CD14-positive monocyte (primary cell): ENCODE measurements around the gene RECK. TPM values are rescaled to one million over a fixed set of nuclear protein-coding genes. Genes with fewer than 3 reads are reported as not detected.

Source experiments
- DNase-seq, 3 donors: peaks; one replicate each; pipeline ENCODE4 v3.0.0-alpha.2; 2011 to 2022
- H2AFZ ChIP-seq: 2 replicates; pipeline ENCODE4 v1.6.0; 2012; ENCODE audit warnings: mild to moderate bottlenecking, low read depth, low read length, inconsistent platforms; ENCODE audit not compliant: insufficient read depth, poor library complexity, severe bottlenecking
- H3K27ac ChIP-seq, 2 donors: 1 replicate in 1 of 2; 2 replicates in 1 of 2; pipeline ENCODE4 v1.5.1; 2012 to 2013; ENCODE audit warnings: low read length in 2 of 2, control low read depth in 1 of 2, inconsistent platforms in 1 of 2, low read depth in 1 of 2, mild to moderate bottlenecking in 1 of 2
- H3K27me3 ChIP-seq, 2 donors: one replicate each; pipeline versions ENCODE4 v1.6.0 to v1.6.1; 2011 to 2013; ENCODE audit warnings: low read length in 2 of 2; ENCODE audit not compliant: control insufficient read depth in 2 of 2, insufficient read depth in 2 of 2
- H3K36me3 ChIP-seq, 2 donors: replicated peaks in 1 of 2; 1 replicate in 1 of 2; 2 replicates in 1 of 2; pipeline versions ENCODE4 v1.5.1 to v1.6.1; 2012 to 2013; ENCODE audit warnings: low read length in 2 of 2, control low read depth in 1 of 2, inconsistent platforms in 1 of 2, mild to moderate bottlenecking in 1 of 2; ENCODE audit not compliant: insufficient read depth in 2 of 2, control insufficient read depth in 1 of 2
- H3K4me1 ChIP-seq, 2 donors: 1 replicate in 1 of 2; 2 replicates in 1 of 2; pipeline versions ENCODE4 v1.5.1 to v1.6.1; 2012 to 2013; ENCODE audit warnings: low read length in 2 of 2, control low read depth in 1 of 2, inconsistent platforms in 1 of 2, mild to moderate bottlenecking in 1 of 2, moderate library complexity in 1 of 2; ENCODE audit not compliant: insufficient read depth in 2 of 2, control insufficient read depth in 1 of 2
- H3K4me2 ChIP-seq: replicated peaks from 2 replicates; pipeline ENCODE3; 2012; ENCODE audit warnings: low read length, moderate library complexity, mild to moderate bottlenecking; ENCODE audit not compliant: poor library complexity, severe bottlenecking; ENCODE audit errors: extremely low read depth
- H3K4me3 ChIP-seq, 3 experiments: fragments of 200-600 bp in 1 of 3; sonication (generic) in 1 of 3; replicated peaks in 1 of 3; 1 replicate in 2 of 3; 2 replicates in 1 of 3; pipeline ENCODE4 v1.5.1; 2011 to 2013; ENCODE audit warnings: low read length in 3 of 3, mild to moderate bottlenecking in 3 of 3, control low read depth in 2 of 3, low read depth in 2 of 3, inconsistent platforms in 1 of 3, moderate library complexity in 1 of 3
- H3K79me2 ChIP-seq: 2 replicates; pipeline ENCODE4 v1.6.0; 2012; ENCODE audit warnings: mild to moderate bottlenecking, control low read depth, inconsistent platforms, low read length, moderate library complexity; ENCODE audit not compliant: insufficient read depth
- H3K9ac ChIP-seq: 2 replicates; pipeline ENCODE4 v1.6.0; 2017; ENCODE audit warnings: low read length, mild to moderate bottlenecking; ENCODE audit not compliant: insufficient read depth, poor library complexity, severe bottlenecking
- H3K9me3 ChIP-seq, 2 donors: replicated peaks in 1 of 2; 1 replicate in 1 of 2; 2 replicates in 1 of 2; pipeline versions ENCODE4 v1.5.1 to v1.6.1; 2012 to 2013; ENCODE audit warnings: low read length in 2 of 2, control low read depth in 1 of 2; ENCODE audit not compliant: control insufficient read depth in 1 of 2, insufficient read depth in 1 of 2
- H4K20me1 ChIP-seq: 2 replicates; pipeline ENCODE4 v1.6.0; 2012; ENCODE audit warnings: mild to moderate bottlenecking, low read length, control low read depth, moderate library complexity; ENCODE audit not compliant: insufficient read depth
- H3K27ac Mint-ChIP-seq, 7 donors: one replicate each; pipeline ENCODE4 v1.8.0; 2020; ENCODE audit warnings: mild to moderate bottlenecking in 7 of 7, mixed read lengths in 7 of 7, moderate library complexity in 6 of 7, inconsistent platforms in 2 of 7
- H3K27me3 Mint-ChIP-seq, 3 donors: one replicate each; pipeline ENCODE4 v1.8.0; 2021 to 2022; ENCODE audit warnings: low read depth in 3 of 3, mild to moderate bottlenecking in 3 of 3, mixed read lengths in 3 of 3, moderate library complexity in 3 of 3, inconsistent platforms in 1 of 3
- H3K36me3 Mint-ChIP-seq, 2 donors: one replicate each; pipeline ENCODE4 v1.8.0; 2020; ENCODE audit warnings: mixed read lengths in 2 of 2, inconsistent platforms in 1 of 2, mild to moderate bottlenecking in 1 of 2
- H3K4me1 Mint-ChIP-seq: one replicate; pipeline ENCODE4 v1.8.0; 2020; ENCODE audit warnings: mild to moderate bottlenecking, mixed read lengths
- H3K4me3 Mint-ChIP-seq, 2 donors: one replicate each; pipeline ENCODE4 v1.8.0; 2020; ENCODE audit warnings: mild to moderate bottlenecking in 2 of 2, mixed read lengths in 2 of 2, moderate library complexity in 1 of 2
- H3K9me3 Mint-ChIP-seq, 7 donors: one replicate each; pipeline ENCODE4 v1.8.0; 2020 to 2022; ENCODE audit warnings: mixed read lengths in 7 of 7, mild to moderate bottlenecking in 6 of 7, moderate library complexity in 6 of 7, inconsistent platforms in 2 of 7
- CTCF ChIP-seq: fragments of 200-600 bp; IDR thresholded peaks from one replicate; pipeline ENCODE4 v1.8.0; 2022; ENCODE audit warnings: antibody characterized with exemption, mild to moderate bottlenecking
- WGBS: methylation state at CpG from one replicate; pipeline ENCODE4 v1.1.5; 2013; ENCODE audit warnings: missing lambda C conversion rate; ENCODE audit not compliant: insufficient coverage; 5-methylcytosine and 5-hydroxymethylcytosine counted together
- intact Hi-C, 2 donors: fragments of 100-400 bp; cut with micrococcal nuclease; formaldehyde crosslinking; loops; one replicate each; pipeline versions ENCODE4 v1.15.0 to v1.15.1; 2023
- polyA plus RNA-seq, 3 donors: library from polyadenylated mRNA; depleted of rRNA in 1 of 3; unstranded in 2 of 3; stranded (reverse) in 1 of 3; fragments of 300-500 nt in 2 of 3; fragments of >200 nt in 1 of 3; fragmentation: Illumina TruSeq in 2 of 3; gene quantifications; 1 replicate in 2 of 3; 2 replicates in 1 of 3; pipeline ENCODE4 v1.2.3, GENCODE V29; 2012 to 2021

The RECK gene
- polyA plus RNA-seq, 3 donors = 5.0 to 5.2 (median 5.1) TPM

GRCh38 chr9:36034234-36034633, 2.5 kb upstream of the RECK start:
- Mint-ChIP-seq H3K36me3 (no peaks in the 10 kb centered on the region), H3K4me1 (peaks cover 34% of the 10 kb centered on the region), H3K27ac (no peak overlapping the region), H3K27me3 (peaks cover 6 to 8% (median 8%) of the 10 kb centered on the region in 3 donors), H3K9me3 (no peaks in the 10 kb centered on the region), H3K4me3 (no peak overlapping the region)
- H3K9ac ChIP-seq = no peak overlapping the region
- no peaks in the 10 kb centered on the region for H3K36me3 ChIP-seq
- no peak overlapping the region for H3K4me3 ChIP-seq
- H4K20me1 ChIP-seq = no peaks in the 10 kb centered on the region
- peaks cover 17% of the 10 kb centered on the region for H3K79me2 ChIP-seq
- no peak overlapping the region for H2AFZ ChIP-seq
- WGBS = no CpG with 5 or more reads among the region's 5 CpGs
- peaks cover 26 to 29% of the 10 kb centered on the region in 2 donors for H3K4me1 ChIP-seq
- no peak for DNase-seq
- H3K4me2 ChIP-seq = no peak overlapping the region
- intact Hi-C loops = loop anchor here (10.0 kb wide), 1 partner anchor 131 kb away; the partner anchor contains the start of gene CCIN (in 2 of the 2)
- H3K9me3 ChIP-seq = no peaks in the 10 kb centered on the region
- no peak for TF ChIP-seq CTCF
- peaks cover 0 to 3% of the 10 kb centered on the region in 2 donors for H3K27me3 ChIP-seq
- H3K27ac ChIP-seq = no peak overlapping the region

- Histone ChIP-seq H2AFZ (no peak overlapping the region), H3K27me3 (peaks cover 0 to 3% of the 10 kb centered on the region in 2 donors), H3K9ac (no peak overlapping the region), H3K27ac (no peak overlapping the region), H4K20me1 (no peaks in the 10 kb centered on the region), H3K4me2 (no peak overlapping the region), H3K79me2 (peaks cover 23% of the 10 kb centered on the region), H3K4me1 (peaks cover 20 to 21% of the 10 kb centered on the region in 2 donors), H3K36me3 (no peaks in the 10 kb centered on the region), H3K9me3 (no peaks in the 10 kb centered on the region), H3K4me3 (no peak overlapping the region)
- peaks cover 31% of the 10 kb centered on the region for H3K4me1 Mint-ChIP-seq
- DNase-seq = no peak
- no peak overlapping the region for H3K4me3 Mint-ChIP-seq
- no peak overlapping the region for H3K27ac Mint-ChIP-seq
- peaks cover 6 to 8% (median 8%) of the 10 kb centered on the region in 3 donors for H3K27me3 Mint-ChIP-seq
- H3K9me3 Mint-ChIP-seq = no peaks in the 10 kb centered on the region
- TF ChIP-seq CTCF = no peak
- 92% methylated on average over 2 of the region's 2 CpGs for WGBS
- intact Hi-C loops = loop anchor here (10.0 kb wide), 1 partner anchor 130 kb away; the partner anchor contains the start of gene CCIN (in 2 of the 2)
- H3K36me3 Mint-ChIP-seq = no peaks in the 10 kb centered on the region
These were observed 1.7 kb upstream of the RECK start for GRCh38 chr9:36035006-36035405.
